GM19025 (cell line): ENCODE data around the gene COBL.

Source experiments
- ATAC-seq: cut with Tn5 transposase; IDR thresholded peaks from one replicate; pipeline ENCODE4 v1.9.1; 2021; ENCODE audit warnings: mild to moderate bottlenecking, low read depth, moderate library complexity; ENCODE audit not compliant: unreplicated experiment

The COBL gene

GRCh38 chr7:51279391-51280023, 37.1 kb downstream of the COBL start:
- ATAC-seq = no peak

GRCh38 chr7:51278797-51279196, 37.8 kb downstream of the COBL start:
- ATAC-seq = no peak

- ATAC-seq = no peak
Observed at GRCh38 chr7:51276967-51277366, 39.6 kb downstream of the COBL start.

DNA sequence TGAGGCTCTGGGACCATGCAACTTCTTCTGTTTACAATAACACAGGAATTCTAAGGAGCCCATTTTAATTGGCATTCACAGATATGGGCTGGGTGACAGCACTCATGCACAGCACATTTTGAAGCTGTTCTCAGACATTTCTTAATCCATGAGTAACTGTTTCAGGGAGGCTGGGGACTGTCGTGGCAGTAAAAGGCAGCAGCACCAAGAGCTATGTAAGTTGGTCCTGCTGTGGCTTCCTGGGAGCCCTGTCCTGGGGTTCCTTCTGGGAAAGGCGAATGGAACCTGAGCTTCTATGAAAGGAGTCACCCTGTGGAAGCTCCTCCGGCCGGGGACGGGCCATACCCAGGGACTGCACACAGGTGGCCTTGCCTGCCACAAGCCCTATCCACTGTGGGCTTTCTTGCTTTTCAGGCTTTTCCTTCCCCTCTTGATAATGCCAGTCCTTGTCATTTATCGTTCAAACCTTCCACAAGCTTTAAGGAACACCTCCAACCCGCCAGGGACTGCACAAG, 40.5 kb downstream of the COBL start:
- no peak for ATAC-seq

- no peak for ATAC-seq
Observed at GRCh38 chr7:51275532-51275931, 41.1 kb downstream of the COBL start.

GRCh38 chr7:51274955-51275354, 41.7 kb downstream of the COBL start:
- ATAC-seq = no peak

DNA sequence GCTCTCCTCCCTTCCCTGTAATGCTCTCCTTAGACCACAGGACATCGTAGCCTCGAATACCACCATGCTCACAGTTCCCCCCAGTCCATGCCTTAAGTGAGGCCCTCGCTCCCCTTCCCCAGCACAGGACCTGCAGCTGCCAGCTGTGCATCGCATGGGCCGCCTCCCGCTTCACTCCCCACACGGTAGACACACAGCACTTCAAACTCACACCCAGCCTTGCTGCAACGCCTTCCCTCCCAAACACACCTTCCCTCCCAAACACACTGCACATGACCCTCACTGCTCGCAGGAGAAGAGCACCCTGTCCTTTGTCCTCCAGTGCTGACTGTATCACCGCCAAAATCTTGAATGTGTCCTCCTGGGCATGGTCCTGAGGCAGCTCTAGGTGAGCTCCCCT, 42.6 kb downstream of the COBL start:
- no peak for ATAC-seq

GRCh38 chr7:51273360-51273759, 43.2 kb downstream of the COBL start:
- no peak for ATAC-seq

- ATAC-seq = no peak
Observed at GRCh38 chr7:51270965-51271364, 45.6 kb downstream of the COBL start.

GRCh38 chr7:51269911-51270310, 46.7 kb downstream of the COBL start:
- no peak for ATAC-seq

GRCh38 chr7:51269321-51269720, 47.3 kb downstream of the COBL start:
- ATAC-seq = no peak

DNA sequence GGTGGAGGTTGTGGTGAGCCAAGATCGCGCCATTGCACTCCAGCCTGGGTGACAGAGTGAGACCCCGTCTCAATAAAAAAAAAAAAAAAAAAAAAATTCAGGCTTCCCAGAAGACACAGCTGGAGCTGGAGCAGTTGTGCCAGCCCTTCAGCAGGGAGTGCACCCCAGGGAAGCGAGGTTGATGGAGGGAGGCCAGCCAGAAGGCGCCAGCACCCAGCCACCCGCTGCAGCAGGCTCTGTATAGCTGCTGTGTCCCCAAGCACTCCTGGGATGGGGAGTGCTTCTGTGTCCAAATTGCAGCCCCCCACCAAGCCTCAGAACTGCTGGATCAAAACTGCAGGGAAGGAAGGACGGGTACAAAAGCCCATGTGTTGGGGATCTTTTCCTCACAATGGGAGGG, 47.8 kb downstream of the COBL start:
- ATAC-seq = no peak

DNA sequence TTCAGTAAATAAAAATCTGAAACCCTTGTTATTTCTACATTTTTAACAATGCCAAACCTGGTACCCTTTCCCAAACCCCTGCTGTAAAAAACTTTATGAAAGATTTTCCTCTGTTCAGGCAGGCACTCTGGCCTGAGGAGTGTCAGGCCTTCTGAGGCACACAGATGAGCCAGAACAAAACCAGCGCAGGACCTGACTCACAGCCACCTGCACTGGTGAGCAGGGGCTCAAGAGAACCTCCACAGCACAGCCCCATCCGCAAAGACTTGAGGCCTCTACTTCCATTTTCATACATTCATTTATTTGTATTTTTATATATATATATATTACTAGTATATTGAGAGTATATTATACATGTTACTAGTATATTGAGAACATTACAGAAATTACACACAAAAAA, 49.4 kb downstream of the COBL start:
- ATAC-seq = no peak

GRCh38 chr7:51265066-51265907, 51.3 kb downstream of the COBL start:
- ATAC-seq = no peak

DNA sequence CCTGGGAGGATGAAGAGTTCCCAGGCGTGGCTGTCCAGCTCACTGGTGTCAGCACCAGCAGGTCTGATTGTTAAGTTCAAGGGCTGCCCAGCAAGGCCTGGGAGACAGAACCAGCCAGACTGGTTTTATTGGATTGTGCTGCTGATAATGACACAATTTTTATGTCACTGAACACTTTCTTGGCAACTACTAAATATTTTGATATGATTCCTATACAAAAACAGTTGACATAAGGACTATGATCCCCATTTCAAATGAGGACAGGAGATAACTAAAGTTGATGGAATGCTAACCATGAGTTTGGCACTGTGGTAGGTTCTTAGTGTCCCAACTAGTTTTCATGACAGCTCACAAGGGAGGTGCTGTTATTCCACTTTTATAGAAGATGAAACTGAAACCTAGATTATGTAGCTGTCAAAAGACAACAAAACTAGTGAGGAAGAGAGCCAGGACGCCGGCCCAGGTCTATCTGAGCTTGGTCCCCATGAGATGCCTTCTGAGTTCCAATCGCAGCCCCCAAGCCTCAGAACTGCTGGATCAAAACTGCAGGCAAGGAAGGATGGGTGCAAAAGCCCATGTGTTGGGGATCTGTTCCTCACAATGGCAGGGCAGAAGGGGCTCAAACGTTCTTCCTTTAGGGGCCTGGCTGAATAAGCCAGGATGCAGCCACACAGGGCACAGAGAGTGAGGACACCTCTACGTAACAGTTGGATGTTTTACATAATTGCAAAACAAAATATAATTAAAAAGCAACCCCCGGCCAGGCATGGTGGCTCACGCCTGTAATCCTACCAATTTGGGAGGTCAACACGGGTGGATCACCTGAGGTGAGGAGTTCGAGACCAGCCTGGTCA, 52.8 kb downstream of the COBL start:
- no peak for ATAC-seq

DNA sequence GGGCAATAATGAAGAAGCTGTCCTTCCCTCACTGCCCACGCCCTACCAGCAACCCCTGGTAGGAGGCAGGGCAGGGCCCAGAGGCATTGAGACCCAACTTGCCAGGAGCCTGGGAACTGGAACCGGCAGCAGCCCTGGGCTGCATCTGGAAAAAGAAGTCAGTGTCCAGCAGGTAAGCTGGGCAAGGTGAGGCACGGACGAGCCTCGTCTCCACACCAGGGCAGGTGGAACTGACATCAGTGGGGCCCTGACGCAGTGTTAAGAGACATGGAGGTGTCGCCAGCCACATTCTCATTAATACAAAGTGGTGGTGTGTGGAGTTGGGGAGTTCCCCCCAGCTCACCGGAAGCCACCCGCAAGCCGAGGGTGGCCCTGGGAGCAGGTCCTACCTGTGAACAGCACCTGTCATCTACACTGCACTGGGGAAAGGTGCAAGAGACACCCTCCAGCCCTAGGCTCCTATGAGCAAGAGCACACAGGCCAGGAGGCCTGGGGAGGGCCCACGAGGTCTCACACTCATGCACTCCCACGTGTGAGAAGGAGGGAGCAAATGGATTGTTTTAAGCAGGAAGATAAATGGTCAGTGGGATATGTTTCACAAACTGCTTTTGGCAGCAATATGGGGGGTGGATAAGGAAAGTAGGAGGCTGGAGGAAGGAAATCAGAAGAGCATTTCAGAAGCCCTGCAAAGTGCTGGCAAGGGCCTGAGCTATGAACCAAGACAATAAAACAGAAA, 53.6 kb downstream of the COBL start:
- no peak for ATAC-seq

DNA sequence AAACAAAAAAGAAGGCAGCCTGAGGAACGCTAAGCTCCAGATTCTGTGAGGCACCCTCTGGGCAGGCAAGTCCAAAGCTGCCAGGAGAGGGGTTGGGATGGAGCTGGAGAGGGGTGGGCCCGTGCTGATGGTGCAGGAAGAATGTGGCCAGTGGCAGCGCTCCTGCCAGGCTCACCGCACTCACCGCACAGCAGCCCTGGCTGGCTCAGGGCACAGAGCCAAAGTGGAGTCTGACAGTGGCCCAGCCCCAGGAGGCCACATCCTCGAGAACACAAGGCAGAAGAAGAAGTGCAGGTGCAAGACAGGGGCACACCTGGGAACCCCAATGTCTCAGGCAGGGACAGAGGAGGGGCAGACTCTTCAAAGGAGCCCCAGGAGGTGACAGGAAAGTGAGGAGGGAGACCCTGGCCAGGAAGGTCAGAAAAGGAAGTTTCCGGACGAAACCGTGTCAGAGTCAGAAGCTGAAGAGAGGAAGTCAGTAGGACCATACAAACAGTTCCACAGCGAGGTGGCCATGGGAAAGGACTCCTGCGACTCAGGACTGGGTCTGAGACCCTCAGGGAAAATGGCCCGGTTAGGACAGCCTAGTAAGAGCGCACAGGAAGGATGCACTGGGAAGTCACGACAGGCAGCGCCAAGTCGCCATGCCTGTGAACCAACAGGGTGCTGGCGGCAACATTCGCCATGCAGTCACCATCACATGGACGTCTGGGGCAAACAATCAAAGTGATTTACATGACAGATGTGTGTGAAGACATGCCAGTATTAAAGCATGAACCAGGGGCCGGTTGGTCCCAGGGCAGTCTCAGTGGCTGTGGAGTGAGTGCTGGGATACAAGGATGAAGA, 54.4 kb downstream of the COBL start:
- no peak for ATAC-seq

DNA sequence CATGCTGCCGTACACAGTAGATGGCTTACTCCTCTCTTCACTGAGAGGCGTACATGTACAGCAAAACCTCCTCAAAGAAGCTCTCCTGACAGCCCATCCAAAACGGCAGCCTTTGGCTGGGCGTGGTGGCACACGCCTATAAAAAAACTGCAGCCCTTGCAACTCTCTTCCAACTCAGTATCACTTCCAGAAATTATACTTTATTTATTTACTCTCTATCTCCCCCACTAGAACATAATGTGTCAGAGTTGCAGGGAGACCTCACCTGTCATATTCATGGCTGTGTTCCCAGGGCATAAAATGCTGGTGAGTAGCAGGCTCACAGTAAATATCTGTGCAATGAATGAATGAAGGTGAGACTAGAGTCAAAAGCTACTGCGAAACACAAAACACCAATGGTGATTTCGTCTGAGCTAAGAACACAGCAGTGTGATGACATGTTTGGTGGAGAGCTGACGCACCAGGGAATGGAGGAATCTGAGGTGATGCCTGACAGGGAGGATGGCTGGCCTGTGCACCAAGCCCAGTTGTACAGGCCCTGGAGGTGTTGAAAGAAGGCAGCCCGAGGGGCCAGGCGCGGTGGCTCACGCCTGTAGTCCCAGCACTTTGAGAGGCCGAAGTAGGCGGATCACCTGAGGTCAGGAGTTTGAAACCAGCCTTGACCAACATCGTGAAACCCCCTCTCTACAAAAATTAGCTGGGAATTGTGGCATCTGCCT, 55.3 kb downstream of the COBL start:
- ATAC-seq = no peak

GRCh38 chr7:51260516-51260915, 56.1 kb downstream of the COBL start:
- ATAC-seq = no peak
